ENCODE data around the gene OR5AC2.
A peak's percentile ranks its signal among the peaks of the same experiment; 100 is the strongest.

The OR5AC2 gene

GRCh38 chr3:98086873-98087272 lies at the start of gene OR5AC2:
Gene OR5AC2, plus strand, starts transcription at chr3:98087173. Its CDS starts 0 bp downstream, at chr3:98087173.
- DNase-seq (ENCODE audit: extremely low spot score): no peak
- ChIA-PET CTCF (no interaction called here), POLR2A (no interaction called here)
- TF ChIP-seq LEF1 (IDR thresholded peaks at IDR 0.05; ENCODE audit: borderline replicate concordance): no peak
- TF ChIP-seq ZNF384 (IDR thresholded peaks at IDR 0.05): no peak
- TF ChIP-seq CTBP1 (IDR thresholded peaks at IDR 0.05; ENCODE audit: borderline replicate concordance): no peak
- no peak for TF ChIP-seq FOXM1 (IDR thresholded peaks at IDR 0.05; ENCODE audit: borderline replicate concordance)
- TF ChIP-seq TARDBP (IDR thresholded peaks at IDR 0.05): no peak

DNA sequence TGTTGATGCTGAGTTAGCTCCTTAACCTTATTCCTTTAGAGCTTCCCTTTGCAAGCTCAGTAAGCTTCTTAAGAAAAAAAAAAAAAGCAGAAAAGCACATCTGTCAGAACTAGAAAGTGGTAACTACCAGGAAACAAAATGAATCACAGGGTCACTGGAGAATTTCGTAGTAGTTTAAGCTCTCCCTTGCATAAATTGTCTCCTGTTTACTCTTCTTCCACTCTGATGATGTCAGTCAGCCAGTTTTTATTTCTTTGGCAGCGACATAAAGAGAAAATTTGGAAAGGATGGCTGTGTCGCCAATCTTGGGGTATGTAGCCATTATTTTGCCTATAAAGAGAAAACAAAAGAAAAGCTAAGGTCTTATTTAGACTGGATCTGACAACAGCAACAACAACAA lies 48.7 kb upstream of the OR5AC2 start:
- no peak for DNase-seq (ENCODE audit: extremely low spot score)
- TF ChIP-seq ZNF384 (IDR thresholded peaks at IDR 0.05) (no peak), HDGF (IDR thresholded peaks at IDR 0.05; ENCODE audit: borderline replicate concordance) (no peak), FOXK2 (IDR thresholded peaks at IDR 0.05) (no peak), TARDBP (IDR thresholded peaks at IDR 0.05) (no peak), FOXA1 (IDR thresholded peaks at IDR 0.05) (no peak), BHLHE40 (IDR thresholded peaks at IDR 0.05; ENCODE audit: borderline replicate concordance) (no peak), ELF4 (IDR thresholded peaks at IDR 0.05) (no peak), CTBP1 (IDR thresholded peaks at IDR 0.05; ENCODE audit: borderline replicate concordance) (no peak), FOXM1 (IDR thresholded peaks at IDR 0.05; ENCODE audit: borderline replicate concordance) (no peak), L3MBTL2 (conservative IDR thresholded peaks at IDR 0.05) (no peak), NFRKB (IDR thresholded peaks at IDR 0.05) (no peak), ARNT (IDR thresholded peaks at IDR 0.05) (no peak), SP1 (IDR thresholded peaks at IDR 0.05) (no peak)
- POLR2A ChIA-PET: no interaction called here
- CTCF ChIA-PET: interaction anchor here (0.6 to 1.5 kb wide), 4 partner anchors 17 to 777 kb away, joined by 3 to 8 read pairs (median 4); no protein-coding TSS in a partner anchor

DNA sequence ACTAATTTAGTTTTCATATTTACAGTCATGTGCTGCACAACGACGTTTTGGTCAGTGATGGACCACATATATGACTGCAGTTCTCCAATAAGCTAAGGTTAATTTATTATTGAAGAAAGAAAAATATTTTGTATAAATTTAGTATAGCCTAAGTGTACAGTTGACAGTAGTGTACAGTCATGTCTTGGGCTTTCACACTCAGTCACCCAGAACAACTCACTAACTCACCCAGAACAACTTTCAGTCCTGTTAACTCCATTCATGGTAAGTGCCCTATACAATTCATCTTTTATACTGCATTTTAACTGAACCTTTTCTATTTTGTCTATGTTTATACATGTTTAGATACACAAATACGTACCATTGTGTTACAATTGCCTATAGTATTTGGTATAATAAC lies 48.1 kb upstream of the OR5AC2 start:
- DNase-seq (ENCODE audit: extremely low spot score): no peak
- ChIA-PET CTCF (interaction anchor here (0.6 to 1.5 kb wide), 6 partner anchors 10 to 778 kb away, joined by 3 to 8 read pairs (median 4); no protein-coding TSS in a partner anchor), POLR2A (no interaction called here)
- TF ChIP-seq NFRKB (IDR thresholded peaks at IDR 0.05): no peak

- TF ChIP-seq CTBP1 (IDR thresholded peaks at IDR 0.05; ENCODE audit: borderline replicate concordance) (peak; percentile 79), ELF4 (IDR thresholded peaks at IDR 0.05) (no peak)
- peak; percentile 74 for DNase-seq (ENCODE audit: extremely low spot score)
- CTCF ChIA-PET: interaction anchor here (1.0 to 1.5 kb wide), 5 partner anchors 9 to 289 kb away, joined by 4 to 6 read pairs (median 4); no protein-coding TSS in a partner anchor
- POLR2A ChIA-PET: no interaction called here
These were observed 47.5 kb upstream of the OR5AC2 start for GRCh38 chr3:98039322-98040024.

GRCh38 chr3:98041350-98041749 lies 45.6 kb upstream of the OR5AC2 start:
- DNase-seq (ENCODE audit: extremely low spot score): no peak
- CTCF ChIA-PET: no interaction called here
- POLR2A ChIA-PET: no interaction called here
- TF ChIP-seq SUZ12 (IDR thresholded peaks at IDR 0.05) (no peak), LEF1 (IDR thresholded peaks at IDR 0.05; ENCODE audit: borderline replicate concordance) (no peak), TARDBP (IDR thresholded peaks at IDR 0.05) (no peak), ELF4 (IDR thresholded peaks at IDR 0.05) (no peak), L3MBTL2 (conservative IDR thresholded peaks at IDR 0.05) (no peak), ARNT (IDR thresholded peaks at IDR 0.05) (no peak), HDGF (IDR thresholded peaks at IDR 0.05; ENCODE audit: borderline replicate concordance) (no peak), NFRKB (IDR thresholded peaks at IDR 0.05) (no peak), BHLHE40 (IDR thresholded peaks at IDR 0.05; ENCODE audit: borderline replicate concordance) (no peak), SP1 (IDR thresholded peaks at IDR 0.05) (no peak), FOXK2 (IDR thresholded peaks at IDR 0.05) (no peak), FOXA1 (IDR thresholded peaks at IDR 0.05) (no peak)

GRCh38 chr3:98048586-98048985 lies 38.4 kb upstream of the OR5AC2 start:
- ChIA-PET POLR2A (no interaction called here), CTCF (interaction anchor here (0.6 to 0.8 kb wide), 2 partner anchors 9 to 40 kb away, joined by 5 to 6 read pairs; no protein-coding TSS in a partner anchor)
- no peak for TF ChIP-seq FOXA1 (IDR thresholded peaks at IDR 0.05)
- no peak for DNase-seq (ENCODE audit: extremely low spot score)

- ChIA-PET CTCF (interaction anchor here (0.6 to 0.8 kb wide), 2 partner anchors 10 to 39 kb away, joined by 5 to 6 read pairs; no protein-coding TSS in a partner anchor), POLR2A (no interaction called here)
- TF ChIP-seq FOXM1 (IDR thresholded peaks at IDR 0.05; ENCODE audit: borderline replicate concordance): no peak
- TF ChIP-seq L3MBTL2 (conservative IDR thresholded peaks at IDR 0.05): no peak
- TF ChIP-seq TARDBP (IDR thresholded peaks at IDR 0.05): no peak
- TF ChIP-seq HDGF (IDR thresholded peaks at IDR 0.05; ENCODE audit: borderline replicate concordance): no peak
- no peak for TF ChIP-seq FOXA1 (IDR thresholded peaks at IDR 0.05)
- TF ChIP-seq BHLHE40 (IDR thresholded peaks at IDR 0.05; ENCODE audit: borderline replicate concordance): no peak
- TF ChIP-seq ZNF384 (IDR thresholded peaks at IDR 0.05): no peak
- TF ChIP-seq, protein P1, sequence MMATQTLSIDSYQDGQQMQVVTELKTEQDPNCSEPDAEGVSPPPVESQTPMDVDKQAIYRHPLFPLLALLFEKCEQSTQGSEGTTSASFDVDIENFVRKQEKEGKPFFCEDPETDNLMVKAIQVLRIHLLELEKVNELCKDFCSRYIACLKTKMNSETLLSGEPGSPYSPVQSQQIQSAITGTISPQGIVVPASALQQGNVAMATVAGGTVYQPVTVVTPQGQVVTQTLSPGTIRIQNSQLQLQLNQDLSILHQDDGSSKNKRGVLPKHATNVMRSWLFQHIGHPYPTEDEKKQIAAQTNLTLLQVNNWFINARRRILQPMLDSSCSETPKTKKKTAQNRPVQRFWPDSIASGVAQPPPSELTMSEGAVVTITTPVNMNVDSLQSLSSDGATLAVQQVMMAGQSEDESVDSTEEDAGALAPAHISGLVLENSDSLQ (IDR thresholded peaks at IDR 0.05): no peak
- TF ChIP-seq ELF4 (IDR thresholded peaks at IDR 0.05): no peak
- TF ChIP-seq SUZ12 (IDR thresholded peaks at IDR 0.05): no peak
- no peak for TF ChIP-seq SP1 (IDR thresholded peaks at IDR 0.05)
- no peak for TF ChIP-seq NFRKB (IDR thresholded peaks at IDR 0.05)
- TF ChIP-seq FOXK2 (IDR thresholded peaks at IDR 0.05): no peak
- no peak for TF ChIP-seq CTBP1 (IDR thresholded peaks at IDR 0.05; ENCODE audit: borderline replicate concordance)
- no peak for TF ChIP-seq ARNT (IDR thresholded peaks at IDR 0.05)
- TF ChIP-seq LEF1 (IDR thresholded peaks at IDR 0.05; ENCODE audit: borderline replicate concordance): no peak
- DNase-seq (ENCODE audit: extremely low spot score): no peak
These were observed 37.7 kb upstream of the OR5AC2 start for GRCh38 chr3:98049271-98049670.

DNA sequence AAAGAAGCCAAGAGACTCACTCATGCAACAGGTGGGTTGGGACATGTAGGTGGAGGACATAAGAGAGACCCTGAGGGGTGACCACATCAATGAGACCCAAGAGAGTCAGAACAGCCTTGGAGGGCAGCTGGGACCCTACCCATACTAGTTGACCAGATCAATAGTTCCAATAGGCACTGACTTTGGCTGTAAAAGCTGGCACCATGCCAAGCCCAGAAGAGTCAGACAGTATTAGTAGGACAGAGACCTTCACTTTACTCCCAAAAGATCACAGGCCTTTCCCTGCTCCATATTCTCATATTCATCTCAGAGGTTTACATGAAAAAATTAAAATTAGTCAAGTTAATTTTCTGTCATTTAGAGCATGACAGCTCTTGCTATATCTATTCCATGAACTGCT lies 30.9 kb upstream of the OR5AC2 start:
- ChIA-PET CTCF (no interaction called here), POLR2A (no interaction called here)
- DNase-seq (ENCODE audit: extremely low spot score): no peak
- no peak for TF ChIP-seq ARNT (IDR thresholded peaks at IDR 0.05)
- TF ChIP-seq HDGF (IDR thresholded peaks at IDR 0.05; ENCODE audit: borderline replicate concordance): no peak
- TF ChIP-seq SP1 (IDR thresholded peaks at IDR 0.05): no peak
- no peak for TF ChIP-seq NFRKB (IDR thresholded peaks at IDR 0.05)
- no peak for TF ChIP-seq FOXA1 (IDR thresholded peaks at IDR 0.05)
- TF ChIP-seq TARDBP (IDR thresholded peaks at IDR 0.05): no peak
- no peak for TF ChIP-seq BHLHE40 (IDR thresholded peaks at IDR 0.05; ENCODE audit: borderline replicate concordance)
- no peak for TF ChIP-seq ZNF384 (IDR thresholded peaks at IDR 0.05)
- TF ChIP-seq ELF4 (IDR thresholded peaks at IDR 0.05): no peak
- no peak for TF ChIP-seq SUZ12 (IDR thresholded peaks at IDR 0.05)
- no peak for TF ChIP-seq L3MBTL2 (conservative IDR thresholded peaks at IDR 0.05)
- TF ChIP-seq FOXM1 (IDR thresholded peaks at IDR 0.05; ENCODE audit: borderline replicate concordance): no peak
- TF ChIP-seq LEF1 (IDR thresholded peaks at IDR 0.05; ENCODE audit: borderline replicate concordance): no peak
- TF ChIP-seq CTBP1 (IDR thresholded peaks at IDR 0.05; ENCODE audit: borderline replicate concordance): no peak
- TF ChIP-seq, protein P1 (IDR thresholded peaks at IDR 0.05): no peak
- TF ChIP-seq FOXK2 (IDR thresholded peaks at IDR 0.05): no peak
